Kidney (tissue), 14 donors: Measurements from ENCODE around the gene CCDC146. TPM values are rescaled to one million over a fixed set of nuclear protein-coding genes. Genes with fewer than 3 reads are reported as not detected.
A peak's percentile ranks its signal among the peaks of the same experiment; 100 is the strongest.

ENCODE experiments used
- DNase-seq, 5 donors: peaks; one replicate each; pipeline ENCODE4 v3.0.0-alpha.2; 2013 to 2020
- FAIRE-seq: peaks from 2 replicates; lab custom pipeline; 2012; peaks lifted over from hg19 to GRCh38; lab: Jason Lieb, UNC
- H3K27ac ChIP-seq, 2 donors: one replicate each; pipeline ENCODE4 v1.7.0; 2013; ENCODE audit warnings: low read depth in 2 of 2, low read length in 2 of 2, inconsistent platforms in 1 of 2
- H3K27me3 ChIP-seq: one replicate; pipeline ENCODE4 v1.7.1; 2013; ENCODE audit warnings: low read length, inconsistent platforms; ENCODE audit not compliant: control insufficient read depth, insufficient read depth
- H3K36me3 ChIP-seq, 3 donors: one replicate each; pipeline versions ENCODE4 v1.7.0 to v1.7.1; 2013; ENCODE audit warnings: low read length in 3 of 3, control low read depth in 1 of 3, inconsistent platforms in 1 of 3; ENCODE audit not compliant: insufficient read depth in 3 of 3, control insufficient read depth in 2 of 3
- H3K4me1 ChIP-seq, 3 donors: one replicate each; pipeline versions ENCODE4 v1.7.0 to v1.7.1; 2013; ENCODE audit warnings: low read length in 3 of 3, inconsistent platforms in 1 of 3, low read depth in 1 of 3; ENCODE audit not compliant: control insufficient read depth in 2 of 3, insufficient read depth in 2 of 3
- H3K4me3 ChIP-seq, 3 donors: one replicate each; pipeline versions ENCODE4 v1.7.0 to v1.8.1; 2013; ENCODE audit warnings: low read length in 3 of 3, control low read depth in 1 of 3, inconsistent platforms in 1 of 3
- H3K9ac ChIP-seq, 3 donors: one replicate each; pipeline versions ENCODE4 v1.7.0 to v1.7.1; 2013; ENCODE audit warnings: low read length in 3 of 3, control low read depth in 1 of 3, inconsistent platforms in 1 of 3
- H3K9me3 ChIP-seq, 3 donors: one replicate each; pipeline versions ENCODE4 v1.7.0 to v1.7.1; 2013; ENCODE audit warnings: low read length in 3 of 3, control low read depth in 1 of 3, inconsistent platforms in 1 of 3; ENCODE audit not compliant: control insufficient read depth in 2 of 3, insufficient read depth in 1 of 3
- intact Hi-C: fragments of 100-400 bp; cut with DNase I; formaldehyde crosslinking; loops from one replicate; pipeline ENCODE4 v1.11.1; 2022
- polyA plus RNA-seq: library from polyadenylated mRNA; stranded (reverse); fragments of 350-450 nt; fragmentation: Illumina TruSeq; extraction: RNeasy Lipid Tissue Mini Kit (QIAGEN cat#74804); gene quantifications from one replicate; pipeline ENCODE4 v1.2.3, GENCODE V29; 2014; ENCODE audit warnings: low read depth, low replicate concordance; ENCODE audit not compliant: insufficient read depth
- total RNA-seq: library from RNA; stranded (reverse); fragmentation: NEBNext Ultra II Directional; extraction: Animal tissue kit (Norgen Biotek cat#: 25700); gene quantifications from one replicate; pipeline ENCODE4 v1.2.1, GENCODE V29; 2021
- TF ChIP-seq, protein P1 (sequence below): IDR thresholded peaks from 3 replicates; pipeline ENCODE4 v1.5.1; 2012; ENCODE audit warnings: mild to moderate bottlenecking, moderate library complexity, borderline replicate concordance; ENCODE audit not compliant: insufficient read depth; ENCODE audit errors: extremely low read depth
- donor health status: control.
- donor health status: control.
- donor health status: control.
- donor health status: control.
- donor health status: control.
- donor health status: DM: yes; HTN: yes; CAD: no.
- donor health status: Normal renal cell carcinoma (clear cell type).

The CCDC146 gene
- total and polyA plus RNA-seq, 2 donors from 2014 or later: 8.8 to 15.4 TPM

GRCh38 chr7:77244222-77244934 lies 122.0 kb downstream of the CCDC146 start:
- peaks cover 0 to 14% (median 6%) of the 10 kb centered on the region in 3 donors for H3K4me1 ChIP-seq
- H3K36me3 ChIP-seq: no peaks in the 10 kb centered on the region
- H3K27ac ChIP-seq: peak overlapping the region; percentile 2 to 63
- peak overlapping the region in 1 of 3 donors; percentile 42 for H3K9ac ChIP-seq
- intact Hi-C loops: no loop called here
- DNase-seq (peak in 1 of 5 donors; percentile 3), FAIRE-seq (peak; percentile 76)
- H3K4me3 ChIP-seq: peak overlapping the region in 2 of 3 donors; percentile 63 to 70
- TF ChIP-seq, protein P1, sequence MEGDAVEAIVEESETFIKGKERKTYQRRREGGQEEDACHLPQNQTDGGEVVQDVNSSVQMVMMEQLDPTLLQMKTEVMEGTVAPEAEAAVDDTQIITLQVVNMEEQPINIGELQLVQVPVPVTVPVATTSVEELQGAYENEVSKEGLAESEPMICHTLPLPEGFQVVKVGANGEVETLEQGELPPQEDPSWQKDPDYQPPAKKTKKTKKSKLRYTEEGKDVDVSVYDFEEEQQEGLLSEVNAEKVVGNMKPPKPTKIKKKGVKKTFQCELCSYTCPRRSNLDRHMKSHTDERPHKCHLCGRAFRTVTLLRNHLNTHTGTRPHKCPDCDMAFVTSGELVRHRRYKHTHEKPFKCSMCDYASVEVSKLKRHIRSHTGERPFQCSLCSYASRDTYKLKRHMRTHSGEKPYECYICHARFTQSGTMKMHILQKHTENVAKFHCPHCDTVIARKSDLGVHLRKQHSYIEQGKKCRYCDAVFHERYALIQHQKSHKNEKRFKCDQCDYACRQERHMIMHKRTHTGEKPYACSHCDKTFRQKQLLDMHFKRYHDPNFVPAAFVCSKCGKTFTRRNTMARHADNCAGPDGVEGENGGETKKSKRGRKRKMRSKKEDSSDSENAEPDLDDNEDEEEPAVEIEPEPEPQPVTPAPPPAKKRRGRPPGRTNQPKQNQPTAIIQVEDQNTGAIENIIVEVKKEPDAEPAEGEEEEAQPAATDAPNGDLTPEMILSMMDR: no peak
- no peaks in the 10 kb centered on the region for H3K9me3 ChIP-seq
- no peaks in the 10 kb centered on the region for H3K27me3 ChIP-seq

- no peaks in the 10 kb centered on the region for H3K36me3 ChIP-seq
- TF ChIP-seq, protein P1: no peak
- peak overlapping the region in 2 of 3 donors; percentile 63 to 70 for H3K4me3 ChIP-seq
- peak overlapping the region in 1 of 3 donors; percentile 42 for H3K9ac ChIP-seq
- intact Hi-C loops: no loop called here
- H3K9me3 ChIP-seq: no peaks in the 10 kb centered on the region
- no peaks in the 10 kb centered on the region for H3K27me3 ChIP-seq
- peaks cover 0 to 14% (median 6%) of the 10 kb centered on the region in 3 donors for H3K4me1 ChIP-seq
- FAIRE-seq (peak; percentile 89), DNase-seq (peak in 2 of 5 donors; percentile 12 to 29)
- peak overlapping the region; percentile 52 to 55 for H3K27ac ChIP-seq
Observed at GRCh38 chr7:77245015-77245755, 122.8 kb downstream of the CCDC146 start.

DNA sequence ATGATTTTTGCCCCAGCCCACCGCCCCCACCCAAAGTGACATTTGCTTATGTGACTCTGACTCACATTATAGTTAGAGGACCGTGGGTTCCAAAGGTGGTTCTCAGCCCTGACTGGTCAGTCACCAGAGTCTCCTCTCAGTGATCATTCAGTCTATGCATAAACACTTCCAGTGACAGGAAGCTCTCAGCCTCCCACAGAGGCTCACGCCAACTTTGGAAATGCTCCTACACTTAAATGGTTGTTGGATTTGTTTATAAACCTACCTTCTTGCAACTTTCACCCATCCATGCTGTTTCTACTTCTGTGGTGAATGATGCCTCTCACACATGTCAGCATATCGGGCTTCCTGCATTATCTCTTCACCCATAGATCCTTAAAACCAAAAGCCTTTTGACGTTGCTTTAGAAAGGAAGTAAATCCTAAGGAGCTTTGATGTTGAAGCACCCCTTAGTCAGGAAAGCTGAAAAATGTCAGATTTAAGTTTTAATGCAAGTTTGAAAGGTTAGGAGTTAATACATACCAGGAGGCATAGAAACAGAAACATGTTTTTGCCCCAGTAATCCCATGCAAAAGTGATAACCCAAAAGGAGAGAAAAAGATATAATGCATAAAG lies 123.7 kb downstream of the CCDC146 start:
- FAIRE-seq (no peak), DNase-seq (no peak)
- TF ChIP-seq, protein P1: no peak
- intact Hi-C loops: no loop called here
- no peaks in the 10 kb centered on the region for H3K36me3 ChIP-seq
- peak overlapping the region in 1 of 2 donors; percentile 45 for H3K27ac ChIP-seq
- no peaks in the 10 kb centered on the region for H3K9me3 ChIP-seq
- H3K27me3 ChIP-seq: no peaks in the 10 kb centered on the region
- peaks cover 0 to 14% (median 6%) of the 10 kb centered on the region in 3 donors for H3K4me1 ChIP-seq
- peak overlapping the region in 1 of 3 donors; percentile 4 for H3K9ac ChIP-seq
- H3K4me3 ChIP-seq: no peak overlapping the region
